Right lobe of liver (tissue), 4 donors: ENCODE measurements around the gene ARHGEF38.

Experiments
- CTCF ChIP-seq, 4 donors: fragments of 200-600 bp in 3 of 4; fragments of 450-650 bp in 1 of 4; IDR thresholded peaks; one replicate each; pipeline versions ENCODE4 v1.5.1 to v1.8.0; 2016 to 2022; ENCODE audit warnings: antibody characterized with exemption in 4 of 4, mild to moderate bottlenecking in 2 of 4
- POLR2A ChIP-seq: fragments of 450-650 bp; IDR thresholded peaks from one replicate; pipeline ENCODE4 v1.6.1; 2017; ENCODE audit warnings: antibody characterized with exemption, mild to moderate bottlenecking
- donor health status: DM: no; HTN: no; CAD: no.
- donor health status: DM: no; HTN: no; CAD: no.
- donor health status: DM: no; HTN: yes; CAD: no.

DNA sequence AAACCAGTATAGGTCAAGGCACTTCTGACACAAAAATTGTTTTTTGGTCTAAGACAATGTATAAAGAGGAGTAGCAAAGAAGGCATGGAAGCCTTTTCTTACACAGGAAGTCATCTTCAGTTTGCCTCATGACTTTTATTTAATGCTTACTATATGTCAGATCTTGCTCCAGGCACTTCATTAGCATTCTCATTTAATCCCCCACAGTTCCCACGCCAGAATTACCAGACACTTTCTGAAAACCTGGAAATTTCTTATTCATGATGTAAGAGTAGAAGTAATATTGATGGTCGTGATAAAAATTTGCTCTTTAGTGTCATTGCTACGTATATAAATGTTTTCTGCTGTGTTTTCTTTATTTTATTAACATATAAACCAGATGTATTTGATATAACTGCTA, 39.2 kb downstream of the ARHGEF38 start:
- TF ChIP-seq CTCF (IDR thresholded peaks at IDR 0.05): no peak
- TF ChIP-seq POLR2A: no peak
